GM11168 (cell line): ENCODE measurements around the gene EGF.
"Not testable (repeated sequence)": the region's sequence is repeated elsewhere in the genome, so short reads cannot be mapped to it uniquely, and the experiment has no call there.

Experiments
- in situ Hi-C: fragments of 300-500 bp; cut with MboI; formaldehyde crosslinking; loops from one replicate; pipeline ENCODE4 v1.12.0; 2022; ENCODE audit warnings: low sequenced_read_pairs; ENCODE audit not compliant: unreplicated experiment

EGF gene

DNA sequence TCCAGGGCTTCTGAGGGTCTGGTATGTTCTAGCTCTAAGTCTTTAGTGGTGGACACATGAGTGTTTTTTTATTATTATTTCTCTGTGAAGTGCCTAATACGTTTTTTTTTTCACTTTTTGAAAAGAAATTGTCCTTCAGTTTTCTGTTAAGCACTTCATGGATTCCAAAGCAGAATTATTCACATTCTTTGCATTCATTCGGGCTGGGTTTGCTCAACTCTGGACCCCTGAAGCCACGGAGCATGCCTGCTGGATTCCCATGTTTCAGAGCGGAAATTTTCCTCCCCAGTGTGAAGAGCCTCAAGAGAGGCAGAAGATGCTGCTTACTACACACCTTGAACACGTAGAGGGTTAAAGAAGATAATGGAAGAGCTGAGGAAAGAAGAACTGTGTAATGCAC, 107.5 kb downstream of the EGF start:
- in situ Hi-C loops: no loop called here

- in situ Hi-C loops: no loop called here
Measured at GRCh38 chr4:110020646-110021443, 108.2 kb downstream of the EGF start.

DNA sequence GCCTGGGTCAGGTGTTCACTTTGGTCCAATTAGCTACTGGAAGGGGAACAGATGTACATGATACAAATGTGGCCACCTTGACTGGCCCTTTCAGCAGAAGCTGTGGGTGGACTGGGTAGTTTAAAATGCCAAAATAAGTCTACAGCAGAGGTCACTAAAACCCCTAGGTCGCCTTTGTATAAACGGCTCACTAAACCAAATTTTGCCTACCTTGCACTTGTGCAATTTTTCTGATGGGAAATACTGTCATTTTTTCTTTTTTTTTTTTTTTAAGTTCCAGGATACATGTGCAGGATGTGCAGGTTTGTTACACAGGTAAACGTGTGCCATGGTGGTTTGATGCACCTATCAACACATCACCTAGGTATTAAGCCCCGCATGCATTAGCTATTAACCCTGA, 109.8 kb downstream of the EGF start:
- in situ Hi-C loops: no loop called here

DNA sequence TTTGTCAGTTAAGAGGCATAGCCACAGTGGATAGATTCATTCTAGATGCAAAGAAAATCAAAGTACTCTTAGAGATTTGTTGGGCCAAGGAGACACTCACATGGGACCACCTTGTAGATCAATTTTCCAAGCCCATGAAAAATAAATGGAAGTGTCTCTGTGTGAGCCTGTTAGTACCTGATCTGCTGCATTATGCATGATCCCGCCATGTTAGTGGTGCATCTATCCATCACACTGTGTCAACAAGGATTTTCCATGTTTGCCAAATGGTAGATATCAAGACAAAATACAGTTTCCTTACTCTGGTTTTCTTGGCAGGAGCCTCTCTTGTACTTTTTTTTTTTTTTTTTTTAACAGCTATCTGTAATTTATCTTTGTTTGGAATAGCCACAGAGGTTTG, 112.4 kb downstream of the EGF start:
- in situ Hi-C loops: no loop called here

- in situ Hi-C loops: no loop called here
Measured at GRCh38 chr4:110025718-110026117, 113.0 kb downstream of the EGF start.

- in situ Hi-C loops: no loop called here
Measured at GRCh38 chr4:110032603-110033002, 119.9 kb downstream of the EGF start.

DNA sequence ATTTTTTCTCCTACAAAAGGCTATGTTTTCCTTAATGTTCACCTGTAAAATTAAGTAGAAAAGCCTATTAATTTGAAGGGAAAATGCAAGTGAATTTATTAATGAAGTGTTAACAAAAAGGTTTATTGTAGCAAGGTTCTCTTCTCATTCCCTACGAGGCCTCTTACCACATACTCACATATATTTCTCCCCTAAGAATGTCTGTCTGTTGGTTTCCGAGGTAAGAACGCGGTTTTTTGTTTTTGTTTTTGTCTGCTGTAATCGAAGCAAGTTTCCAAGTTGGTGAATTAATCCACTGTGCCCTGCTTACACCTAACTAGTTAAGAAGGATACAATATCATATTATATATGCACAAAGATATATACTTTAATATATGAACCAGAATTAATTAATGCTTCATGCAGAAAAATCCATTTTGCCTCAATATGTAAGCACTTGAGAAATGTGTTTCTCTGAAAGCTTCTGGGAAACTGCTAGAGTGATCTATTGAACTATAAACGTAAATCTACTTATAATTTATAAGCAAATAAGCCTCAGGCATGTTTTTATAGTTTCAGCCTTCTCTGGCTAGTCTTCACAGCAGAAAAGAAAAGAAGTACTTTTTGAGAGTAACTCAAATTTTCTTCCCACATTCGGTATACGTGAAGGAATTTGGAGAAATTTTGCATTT, 120.8 kb downstream of the EGF start:
- in situ Hi-C loops: no loop called here

GRCh38 chr4:110034026-110034393, 121.3 kb downstream of the EGF start:
- in situ Hi-C loops: no loop called here

DNA sequence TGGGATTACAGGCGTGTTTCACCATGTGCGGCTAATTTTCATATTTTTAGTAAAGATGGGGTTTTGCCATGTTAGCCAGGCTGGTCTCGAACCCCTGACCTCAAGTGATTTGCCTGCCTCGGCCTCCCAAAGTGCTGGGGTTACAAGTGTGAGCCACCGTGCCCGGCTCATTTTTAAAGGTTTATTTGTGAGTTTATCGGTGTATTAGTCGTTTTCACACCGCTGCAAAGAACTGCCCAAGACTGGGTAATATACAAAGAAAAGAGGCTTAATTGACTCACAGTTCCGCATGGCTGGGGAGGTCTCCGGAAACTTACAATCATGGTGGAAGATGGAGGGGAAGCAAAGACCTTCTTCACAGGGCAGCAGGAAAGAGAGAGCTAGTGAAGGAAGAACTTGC, 126.5 kb downstream of the EGF start:
- in situ Hi-C loops: not testable (repeated sequence)

DNA sequence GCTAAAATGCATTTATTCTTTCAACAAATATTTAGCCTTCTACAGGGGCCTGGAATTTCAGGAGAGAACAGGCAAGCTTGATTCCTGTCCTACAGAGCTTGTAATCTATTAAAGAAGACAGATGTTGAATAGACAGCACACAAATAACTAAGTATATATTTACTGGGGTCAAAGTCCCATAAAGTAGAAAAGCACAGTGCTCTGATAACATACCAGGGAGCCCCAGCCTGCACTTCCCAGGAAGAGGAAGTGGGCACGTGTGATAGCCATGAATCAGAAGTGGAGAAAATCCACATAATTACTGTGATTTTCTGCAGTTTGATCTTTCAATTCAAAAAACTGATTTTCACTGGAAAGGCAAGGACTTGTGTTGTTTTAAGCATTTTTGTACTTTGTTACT, 129.1 kb downstream of the EGF start:
- in situ Hi-C loops: no loop called here

- in situ Hi-C loops: no loop called here
Measured at GRCh38 chr4:110042545-110043517, 130.1 kb downstream of the EGF start.

DNA sequence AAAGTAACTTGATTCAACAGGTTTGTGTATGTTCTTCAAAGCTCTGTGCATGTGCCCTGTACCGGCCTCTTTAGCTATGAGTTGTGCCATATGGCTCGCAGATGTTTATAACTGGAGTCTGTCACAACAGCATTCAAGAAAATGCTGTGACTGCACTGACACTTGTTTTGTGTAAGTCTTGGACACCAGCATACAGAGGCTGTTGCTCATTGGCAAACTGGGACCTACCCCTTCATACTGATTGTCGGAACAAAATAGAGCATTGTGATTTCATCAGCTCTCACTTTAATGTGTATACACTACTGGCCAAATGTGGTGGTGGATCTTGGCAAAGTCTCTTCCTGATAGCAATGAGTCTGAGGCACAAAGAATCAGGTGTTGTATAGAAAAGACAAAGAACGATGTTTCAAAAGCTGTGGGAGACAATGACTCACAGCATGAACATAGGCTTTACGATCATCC, 133.9 kb downstream of the EGF start:
- in situ Hi-C loops: no loop called here

- in situ Hi-C loops: loop anchor here (5.0 kb wide), 1 partner anchor 157 kb away; no protein-coding TSS in a partner anchor
Measured at GRCh38 chr4:110049951-110050925, 137.6 kb downstream of the EGF start.

- in situ Hi-C loops: no loop called here
Measured at GRCh38 chr4:110055158-110055768, 142.6 kb downstream of the EGF start.

GRCh38 chr4:110058677-110059076, 146.0 kb downstream of the EGF start:
- in situ Hi-C loops: no loop called here

DNA sequence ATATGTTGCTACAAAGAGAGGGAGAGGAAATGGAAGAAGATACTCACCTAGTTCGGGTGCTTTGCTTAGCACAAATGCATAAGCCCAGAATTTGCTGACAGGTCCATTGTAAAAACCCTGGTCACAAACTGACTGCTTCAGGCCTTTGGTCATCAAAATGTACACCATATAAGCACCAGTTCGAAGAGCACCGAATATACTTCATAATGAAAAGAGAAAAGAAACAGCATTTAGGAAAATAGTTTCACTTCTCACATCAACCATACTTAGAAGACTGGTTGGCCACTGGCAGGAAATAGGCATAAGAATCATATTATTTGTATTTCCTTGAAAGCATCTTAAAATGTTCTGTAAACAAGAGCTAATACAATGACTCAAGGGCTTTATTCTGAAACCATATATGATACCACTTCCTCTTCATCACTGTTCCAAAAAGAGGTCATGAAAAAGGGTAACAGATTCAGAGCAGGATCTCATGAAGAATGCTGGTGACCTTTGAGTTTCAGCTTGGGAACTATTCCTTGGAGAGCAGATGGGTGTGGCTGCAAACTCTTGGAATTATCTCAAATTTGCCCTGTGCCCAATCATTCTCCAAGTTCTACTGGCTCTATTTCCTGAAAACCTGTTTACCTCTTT, 147.0 kb downstream of the EGF start:
- in situ Hi-C loops: no loop called here

- in situ Hi-C loops: no loop called here
Measured at GRCh38 chr4:110061076-110061475, 148.4 kb downstream of the EGF start.
